GM23338 (cell line): Measurements from ENCODE around the gene TFF1. TPM values are rescaled to one million over a fixed set of nuclear protein-coding genes. Genes with fewer than 3 reads are reported as not detected.

Experiments used
- ATAC-seq: fragments of 200-7000 bp; cut with Tn5 transposase; 3 replicates; pipeline ENCODE4 v1.9.1; 2020
- DNase-seq: peaks from one replicate; pipeline ENCODE4 v3.0.0-alpha.2; 2015; ENCODE audit warnings: low spot score
- H2AFZ ChIP-seq: fragments of 200-600 bp; sonication (generic); 2 replicates; pipeline ENCODE4 v1.8.0; 2016; ENCODE audit warnings: antibody characterized with exemption, mild to moderate bottlenecking, moderate library complexity
- H3F3A ChIP-seq: fragments of 200-600 bp; sonication (generic); replicated peaks from 2 replicates; pipeline ENCODE4 v1.8.0; 2017; ENCODE audit warnings: antibody characterized with exemption, mixed run types, low read depth
- H3K27ac ChIP-seq: fragments of 200-600 bp; sonication (generic); 2 replicates; pipeline ENCODE4 v1.6.1; 2016; ENCODE audit warnings: low read depth
- H3K27me3 ChIP-seq: fragments of 200-600 bp; sonication (generic); 2 replicates; pipeline ENCODE4 v1.8.0; 2016; ENCODE audit warnings: mild to moderate bottlenecking, mixed run types, moderate library complexity; ENCODE audit not compliant: insufficient read depth
- H3K36me3 ChIP-seq: fragments of 200-600 bp; sonication (generic); 2 replicates; pipeline ENCODE4 v1.8.0; 2016; ENCODE audit warnings: mild to moderate bottlenecking; ENCODE audit not compliant: insufficient read depth
- H3K4me1 ChIP-seq: fragments of 200-600 bp; sonication (generic); 2 replicates; pipeline ENCODE4 v1.8.0; 2016; ENCODE audit warnings: mild to moderate bottlenecking, moderate library complexity; ENCODE audit not compliant: insufficient read depth
- H3K4me2 ChIP-seq: fragments of 200-600 bp; sonication (generic); 2 replicates; pipeline ENCODE4 v1.7.1; 2017; ENCODE audit warnings: mixed run types
- H3K4me3 ChIP-seq: fragments of 200-600 bp; sonication (generic); 2 replicates; pipeline ENCODE4 v1.6.1; 2016; ENCODE audit warnings: mixed run types
- H3K79me2 ChIP-seq: fragments of 200-600 bp; sonication (generic); replicated peaks from 2 replicates; pipeline ENCODE4 v1.8.0; 2017; ENCODE audit warnings: mild to moderate bottlenecking; ENCODE audit not compliant: insufficient read depth
- H3K9me2 ChIP-seq: fragments of 200-600 bp; sonication (generic); 2 replicates; pipeline ENCODE4 v1.8.0; 2017; ENCODE audit not compliant: insufficient read depth
- H4K20me1 ChIP-seq: fragments of 200-600 bp; sonication (generic); replicated peaks from 2 replicates; pipeline ENCODE4 v1.8.0; 2017; ENCODE audit warnings: mild to moderate bottlenecking; ENCODE audit not compliant: insufficient read depth
- H3K27ac Mint-ChIP-seq: 2 replicates; pipeline ENCODE4 v1.8.0; 2020; ENCODE audit warnings: inconsistent platforms, mild to moderate bottlenecking, moderate library complexity, mixed read lengths
- H3K27me3 Mint-ChIP-seq: 3 replicates; pipeline ENCODE4 v1.8.0; 2022; ENCODE audit warnings: low read depth, mild to moderate bottlenecking, moderate library complexity, mixed read lengths, inconsistent platforms; ENCODE audit not compliant: insufficient read depth, poor library complexity
- H3K36me3 Mint-ChIP-seq: 3 replicates; pipeline ENCODE4 v1.8.0; 2021; ENCODE audit warnings: low read depth, mild to moderate bottlenecking, inconsistent platforms, moderate library complexity, mixed read lengths
- H3K4me1 Mint-ChIP-seq: 3 replicates; pipeline ENCODE4 v1.8.0; 2020; ENCODE audit warnings: mild to moderate bottlenecking, inconsistent platforms, mixed read lengths
- H3K4me3 Mint-ChIP-seq: 3 replicates; pipeline ENCODE4 v1.8.0; 2021; ENCODE audit warnings: moderate library complexity, mild to moderate bottlenecking, inconsistent platforms, mixed read lengths
- H3K9me3 Mint-ChIP-seq: 3 replicates; pipeline ENCODE4 v1.8.0; 2020; ENCODE audit warnings: moderate library complexity, mild to moderate bottlenecking, inconsistent platforms, mixed read lengths
- CREB1 ChIP-seq: fragments of 250-450 bp; sonication (Bioruptor Pico); IDR thresholded peaks from 2 replicates; pipeline ENCODE4 v1.5.0; 2020; ENCODE audit warnings: low read depth, mild to moderate bottlenecking, moderate library complexity
- ETS1 ChIP-seq: IDR thresholded peaks from 2 replicates; pipeline ENCODE4 v1.6.1; 2016; ENCODE audit warnings: antibody characterized with exemption
- EZH2 ChIP-seq: fragments of 200-600 bp; sonication (generic); IDR thresholded peaks from one replicate; pipeline ENCODE4 v1.8.0; 2017; ENCODE audit warnings: antibody characterized with exemption, mild to moderate bottlenecking, low read depth; ENCODE audit not compliant: unreplicated experiment
- EZH2phosphoT487 ChIP-seq: fragments of 200-600 bp; sonication (generic); IDR thresholded peaks from one replicate; pipeline ENCODE4 v1.8.1; 2018; ENCODE audit warnings: antibody characterized with exemption; ENCODE audit not compliant: unreplicated experiment
- JUNB ChIP-seq: IDR thresholded peaks from one replicate; pipeline ENCODE4 v1.6.1; 2016; ENCODE audit warnings: antibody characterized with exemption; ENCODE audit not compliant: unreplicated experiment
- NANOG ChIP-seq: IDR thresholded peaks from 2 replicates; pipeline ENCODE4 v1.6.1; 2016; ENCODE audit warnings: antibody characterized with exemption, borderline replicate concordance
- POLR2AphosphoS5 ChIP-seq: IDR thresholded peaks from 2 replicates; pipeline ENCODE4 v1.6.1; 2016; ENCODE audit warnings: antibody characterized with exemption, low read depth
- STAT1 ChIP-seq: IDR thresholded peaks from one replicate; pipeline ENCODE4 v1.6.1; 2016; ENCODE audit warnings: antibody characterized with exemption; ENCODE audit not compliant: unreplicated experiment
- ZNF114 ChIP-seq: fragments of 250-450 bp; sonication (Bioruptor Pico); IDR thresholded peaks from 2 replicates; pipeline ENCODE4 v1.5.0; 2020; ENCODE audit warnings: mild to moderate bottlenecking, moderate library complexity
- ZNF331 ChIP-seq: fragments of 250-450 bp; sonication (Bioruptor Pico); IDR thresholded peaks from 2 replicates; pipeline ENCODE4 v1.5.0; 2020; ENCODE audit warnings: low read depth, mild to moderate bottlenecking, moderate library complexity
- ZNF462 ChIP-seq: fragments of 250-450 bp; sonication (Bioruptor Pico); IDR thresholded peaks from 2 replicates; pipeline ENCODE4 v1.5.0; 2020; ENCODE audit warnings: mild to moderate bottlenecking, moderate library complexity
- polyA plus RNA-seq: library from polyadenylated mRNA; unstranded; fragments of >200 nt; fragmentation: Nextera tagmentation; extraction: Ambion mirVana; gene quantifications from 2 replicates; pipeline ENCODE4 v1.2.1, GENCODE V29; 2016
- total RNA-seq: library from RNA; depleted of rRNA; stranded (reverse); fragments of >200 nt; shearing (Covaris generic); gene quantifications from 2 replicates; pipeline ENCODE4 v1.2.3, GENCODE V29; 2014
- TF ChIP-seq, protein P1 (sequence below), 2 experiments: fragments of 200-600 bp in 1 of 2; sonication (generic) in 1 of 2; conservative IDR thresholded peaks; 2 replicates each; pipeline versions ENCODE4 v1.5.1 to v1.6.1; 2016 to 2017; ENCODE audit warnings: antibody characterized with exemption in 2 of 2, low read depth in 2 of 2, mild to moderate bottlenecking in 2 of 2, moderate library complexity in 1 of 2
- TF ChIP-seq, protein P2 (sequence below): IDR thresholded peaks from one replicate; pipeline ENCODE4 v1.6.1; 2018; ENCODE audit warnings: antibody characterized with exemption; ENCODE audit not compliant: unreplicated experiment

The TFF1 gene
- total and polyA plus RNA-seq, 2 experiments from 2014 or later = not detected

GRCh38 chr21:42412636-42412933, 46.2 kb upstream of the TFF1 start:
- Histone ChIP-seq H3K36me3 (no peaks in the 10 kb centered on the region), H3K4me3 (no peak overlapping the region), H3K4me2 (no peak overlapping the region), H3K27me3 (no peaks in the 10 kb centered on the region), H3F3A (no peaks in the 10 kb centered on the region), H3K79me2 (no peaks in the 10 kb centered on the region), H3K4me1 (no peaks in the 10 kb centered on the region), H3K9me2 (no peaks in the 10 kb centered on the region), H4K20me1 (no peaks in the 10 kb centered on the region), H3K27ac (no peak overlapping the region), H2AFZ (no peak overlapping the region)
- Mint-ChIP-seq H3K9me3 (no peaks in the 10 kb centered on the region), H3K36me3 (no peaks in the 10 kb centered on the region), H3K4me1 (peaks cover 12% of the 10 kb centered on the region), H3K27ac (no peak overlapping the region), H3K27me3 (peaks cover 7% of the 10 kb centered on the region), H3K4me3 (no peak overlapping the region)
- ATAC-seq = no peak
- no peak for DNase-seq
- TF ChIP-seq EZH2 (no peak), POLR2AphosphoS5 (no peak), NANOG (no peak), EZH2phosphoT487 (no peak), STAT1 (no peak), ZNF114 (no peak), JUNB (no peak), ETS1 (no peak), ZNF331 (no peak), CREB1 (CRISPR knock-in tag) (no peak), ZNF462 (no peak)
- TF ChIP-seq, protein P1, sequence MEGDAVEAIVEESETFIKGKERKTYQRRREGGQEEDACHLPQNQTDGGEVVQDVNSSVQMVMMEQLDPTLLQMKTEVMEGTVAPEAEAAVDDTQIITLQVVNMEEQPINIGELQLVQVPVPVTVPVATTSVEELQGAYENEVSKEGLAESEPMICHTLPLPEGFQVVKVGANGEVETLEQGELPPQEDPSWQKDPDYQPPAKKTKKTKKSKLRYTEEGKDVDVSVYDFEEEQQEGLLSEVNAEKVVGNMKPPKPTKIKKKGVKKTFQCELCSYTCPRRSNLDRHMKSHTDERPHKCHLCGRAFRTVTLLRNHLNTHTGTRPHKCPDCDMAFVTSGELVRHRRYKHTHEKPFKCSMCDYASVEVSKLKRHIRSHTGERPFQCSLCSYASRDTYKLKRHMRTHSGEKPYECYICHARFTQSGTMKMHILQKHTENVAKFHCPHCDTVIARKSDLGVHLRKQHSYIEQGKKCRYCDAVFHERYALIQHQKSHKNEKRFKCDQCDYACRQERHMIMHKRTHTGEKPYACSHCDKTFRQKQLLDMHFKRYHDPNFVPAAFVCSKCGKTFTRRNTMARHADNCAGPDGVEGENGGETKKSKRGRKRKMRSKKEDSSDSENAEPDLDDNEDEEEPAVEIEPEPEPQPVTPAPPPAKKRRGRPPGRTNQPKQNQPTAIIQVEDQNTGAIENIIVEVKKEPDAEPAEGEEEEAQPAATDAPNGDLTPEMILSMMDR (conservative IDR thresholded peaks at IDR 0.05; ENCODE audit: low read depth in 2 of 2) = no peak
- TF ChIP-seq, protein P2, sequence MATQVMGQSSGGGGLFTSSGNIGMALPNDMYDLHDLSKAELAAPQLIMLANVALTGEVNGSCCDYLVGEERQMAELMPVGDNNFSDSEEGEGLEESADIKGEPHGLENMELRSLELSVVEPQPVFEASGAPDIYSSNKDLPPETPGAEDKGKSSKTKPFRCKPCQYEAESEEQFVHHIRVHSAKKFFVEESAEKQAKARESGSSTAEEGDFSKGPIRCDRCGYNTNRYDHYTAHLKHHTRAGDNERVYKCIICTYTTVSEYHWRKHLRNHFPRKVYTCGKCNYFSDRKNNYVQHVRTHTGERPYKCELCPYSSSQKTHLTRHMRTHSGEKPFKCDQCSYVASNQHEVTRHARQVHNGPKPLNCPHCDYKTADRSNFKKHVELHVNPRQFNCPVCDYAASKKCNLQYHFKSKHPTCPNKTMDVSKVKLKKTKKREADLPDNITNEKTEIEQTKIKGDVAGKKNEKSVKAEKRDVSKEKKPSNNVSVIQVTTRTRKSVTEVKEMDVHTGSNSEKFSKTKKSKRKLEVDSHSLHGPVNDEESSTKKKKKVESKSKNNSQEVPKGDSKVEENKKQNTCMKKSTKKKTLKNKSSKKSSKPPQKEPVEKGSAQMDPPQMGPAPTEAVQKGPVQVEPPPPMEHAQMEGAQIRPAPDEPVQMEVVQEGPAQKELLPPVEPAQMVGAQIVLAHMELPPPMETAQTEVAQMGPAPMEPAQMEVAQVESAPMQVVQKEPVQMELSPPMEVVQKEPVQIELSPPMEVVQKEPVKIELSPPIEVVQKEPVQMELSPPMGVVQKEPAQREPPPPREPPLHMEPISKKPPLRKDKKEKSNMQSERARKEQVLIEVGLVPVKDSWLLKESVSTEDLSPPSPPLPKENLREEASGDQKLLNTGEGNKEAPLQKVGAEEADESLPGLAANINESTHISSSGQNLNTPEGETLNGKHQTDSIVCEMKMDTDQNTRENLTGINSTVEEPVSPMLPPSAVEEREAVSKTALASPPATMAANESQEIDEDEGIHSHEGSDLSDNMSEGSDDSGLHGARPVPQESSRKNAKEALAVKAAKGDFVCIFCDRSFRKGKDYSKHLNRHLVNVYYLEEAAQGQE = no peak
